GM12873 (cell line): ENCODE data around the gene EBF3.

ENCODE experiments used
- TF ChIP-seq, protein P1 (sequence below): IDR thresholded peaks from 2 replicates; pipeline ENCODE4 v1.5.1; 2012; ENCODE audit warnings: low read depth, mild to moderate bottlenecking, moderate library complexity, low read length, control low read depth; ENCODE audit not compliant: insufficient read depth; ENCODE audit errors: missing control alignments

EBF3 gene

DNA sequence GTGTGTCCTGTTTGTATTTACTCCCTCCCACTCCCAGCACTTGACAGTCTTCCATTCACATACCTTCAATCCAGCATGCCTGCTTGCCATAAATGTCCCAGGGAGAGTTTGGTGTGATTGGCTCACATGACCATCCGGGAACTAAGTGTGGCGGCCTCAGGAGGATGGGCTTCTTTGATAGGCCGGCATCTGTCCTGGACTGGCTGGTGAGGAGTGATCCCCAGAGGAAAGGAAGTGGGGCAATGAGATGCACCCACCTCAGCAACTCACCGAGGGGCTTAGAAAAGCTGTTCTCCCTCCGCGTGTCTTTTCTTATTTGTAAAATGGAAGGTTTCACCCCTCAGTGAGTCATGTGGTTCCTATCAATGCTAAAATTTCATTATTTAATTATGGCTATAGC lies 14.9 kb upstream of the EBF3 start:
- TF ChIP-seq, protein P1, sequence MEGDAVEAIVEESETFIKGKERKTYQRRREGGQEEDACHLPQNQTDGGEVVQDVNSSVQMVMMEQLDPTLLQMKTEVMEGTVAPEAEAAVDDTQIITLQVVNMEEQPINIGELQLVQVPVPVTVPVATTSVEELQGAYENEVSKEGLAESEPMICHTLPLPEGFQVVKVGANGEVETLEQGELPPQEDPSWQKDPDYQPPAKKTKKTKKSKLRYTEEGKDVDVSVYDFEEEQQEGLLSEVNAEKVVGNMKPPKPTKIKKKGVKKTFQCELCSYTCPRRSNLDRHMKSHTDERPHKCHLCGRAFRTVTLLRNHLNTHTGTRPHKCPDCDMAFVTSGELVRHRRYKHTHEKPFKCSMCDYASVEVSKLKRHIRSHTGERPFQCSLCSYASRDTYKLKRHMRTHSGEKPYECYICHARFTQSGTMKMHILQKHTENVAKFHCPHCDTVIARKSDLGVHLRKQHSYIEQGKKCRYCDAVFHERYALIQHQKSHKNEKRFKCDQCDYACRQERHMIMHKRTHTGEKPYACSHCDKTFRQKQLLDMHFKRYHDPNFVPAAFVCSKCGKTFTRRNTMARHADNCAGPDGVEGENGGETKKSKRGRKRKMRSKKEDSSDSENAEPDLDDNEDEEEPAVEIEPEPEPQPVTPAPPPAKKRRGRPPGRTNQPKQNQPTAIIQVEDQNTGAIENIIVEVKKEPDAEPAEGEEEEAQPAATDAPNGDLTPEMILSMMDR: no peak

DNA sequence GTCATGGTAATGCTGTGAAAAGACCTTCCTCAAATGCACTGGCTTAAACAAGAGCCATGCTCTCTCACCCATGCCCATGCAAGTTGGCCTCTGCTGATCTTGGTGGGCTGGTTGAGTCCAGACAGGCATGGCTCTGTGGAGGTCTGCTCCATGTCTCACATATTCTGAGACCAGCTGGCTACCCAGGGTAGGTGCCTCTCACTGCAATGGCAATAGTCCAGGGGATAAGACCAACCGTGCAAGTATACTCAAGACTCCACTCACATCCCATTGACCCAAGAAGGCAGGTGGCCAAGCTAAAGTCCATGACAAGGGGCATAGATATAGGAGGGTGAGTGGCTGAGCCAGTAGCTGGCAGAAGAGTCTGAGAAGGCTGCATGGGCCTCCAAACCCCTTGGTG lies 14.2 kb upstream of the EBF3 start:
- TF ChIP-seq, protein P1: no peak

DNA sequence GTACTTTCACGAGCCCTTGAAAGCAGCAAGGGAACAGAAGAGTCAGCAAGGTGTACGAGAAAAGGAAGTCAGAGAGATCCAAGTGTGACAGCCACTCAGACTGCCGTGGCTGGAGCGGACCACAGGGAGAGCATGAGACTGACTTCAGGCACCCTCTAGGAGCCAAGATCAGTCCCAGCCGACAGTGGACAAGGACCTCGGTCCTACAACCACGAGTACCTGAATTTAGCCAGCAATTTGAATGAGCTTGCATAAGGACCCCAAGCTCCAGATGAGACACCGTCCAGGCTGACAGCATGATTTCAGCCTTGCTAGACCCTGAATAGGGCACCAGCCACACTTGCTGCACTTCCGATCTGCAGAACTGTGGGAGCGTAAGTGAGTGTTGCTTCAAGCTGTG lies 13.7 kb upstream of the EBF3 start:
- TF ChIP-seq, protein P1: no peak

DNA sequence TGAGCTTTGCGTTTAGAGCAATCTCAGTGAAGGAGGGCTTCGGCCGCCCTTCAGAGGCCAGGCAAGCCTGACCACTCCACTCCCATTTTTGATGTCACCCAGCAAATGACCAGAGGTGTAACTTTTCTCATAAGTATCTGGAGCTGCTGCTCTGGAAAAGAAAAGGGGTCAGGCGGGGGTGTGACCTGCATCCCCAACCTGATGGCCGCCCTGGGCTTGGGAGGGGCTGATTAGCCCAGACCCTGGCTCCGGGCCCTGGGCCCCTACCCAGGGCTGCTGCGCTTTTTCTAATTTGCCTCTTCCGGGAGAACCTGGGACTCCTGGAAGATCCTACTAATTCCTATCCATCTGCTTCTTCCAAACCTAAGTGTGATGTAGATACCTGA lies 9.6 kb upstream of the EBF3 start:
- TF ChIP-seq, protein P1: no peak

DNA sequence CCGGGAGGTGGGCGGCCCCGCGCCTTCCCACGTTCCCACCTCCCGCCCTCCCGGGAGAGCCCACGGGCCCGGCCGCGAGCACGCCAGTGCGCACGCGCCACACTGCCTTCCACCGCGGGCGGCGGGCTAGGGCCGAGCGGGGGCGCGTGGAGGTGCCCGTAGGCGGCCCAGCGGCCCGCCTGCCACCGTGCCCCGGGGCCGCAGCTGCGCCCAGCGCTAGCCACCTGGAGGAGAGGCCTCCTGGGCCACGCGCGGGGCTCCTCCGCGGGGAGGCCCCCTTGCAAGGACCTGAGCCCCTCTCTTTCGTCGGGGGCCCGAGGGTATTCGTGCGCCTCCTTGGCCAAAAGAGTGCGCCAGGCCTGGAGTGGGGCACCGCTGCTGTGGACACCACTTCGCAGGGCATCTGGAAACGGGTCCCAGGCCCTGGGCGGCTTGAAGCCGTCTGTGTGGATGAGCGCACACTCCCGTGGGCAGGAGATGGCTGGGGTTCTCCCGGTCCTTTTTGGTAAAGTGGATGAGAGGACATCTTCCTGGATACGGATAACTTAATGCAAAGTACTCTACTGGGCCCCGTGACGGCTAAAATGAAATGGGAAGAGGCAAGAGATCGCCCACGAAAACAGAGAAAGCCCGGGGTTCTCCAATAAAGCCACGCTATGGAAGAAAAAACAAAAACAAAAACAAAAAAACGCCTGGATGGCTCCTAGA lies 9.0 kb upstream of the EBF3 start:
- TF ChIP-seq, protein P1: no peak

DNA sequence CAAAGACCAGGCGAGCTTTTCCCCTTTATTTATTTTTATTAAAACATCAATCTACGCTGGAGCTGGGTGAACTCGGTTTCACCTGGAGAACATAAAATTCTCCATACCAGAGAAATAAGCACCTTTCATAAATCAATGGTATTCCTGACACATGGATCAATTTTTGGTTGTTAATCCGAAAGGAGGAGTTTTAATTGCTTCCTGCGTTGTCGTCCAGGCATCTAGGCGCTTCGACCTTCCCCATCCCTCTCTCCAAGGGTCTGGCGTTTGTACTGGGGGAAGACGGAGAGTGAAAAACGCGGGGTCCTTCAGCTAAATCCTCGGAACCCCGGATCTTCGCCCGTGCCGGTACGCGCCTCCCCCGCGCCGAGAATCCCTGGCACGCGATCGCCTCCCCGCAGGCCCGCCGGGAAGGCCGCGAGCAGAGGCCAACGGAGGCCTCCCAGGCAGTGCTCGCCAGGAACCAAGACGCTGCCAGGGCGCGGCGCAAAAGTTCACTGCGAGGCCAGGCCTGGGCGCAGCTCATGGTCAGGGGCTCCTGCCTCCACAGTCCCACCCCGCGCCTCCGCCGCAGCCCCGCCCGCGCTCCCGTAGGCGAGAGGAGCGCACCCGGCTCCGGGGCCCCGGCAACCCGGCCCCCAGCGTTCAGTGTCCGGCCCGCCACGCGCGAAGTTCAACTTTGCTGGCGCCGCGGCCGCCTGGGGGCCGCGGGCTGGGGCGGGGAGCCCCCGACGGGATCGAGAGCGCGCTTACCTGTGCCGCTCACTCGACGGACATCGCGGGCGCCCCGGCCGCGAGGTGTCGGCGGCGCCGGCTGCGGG lies 8.3 kb upstream of the EBF3 start:
- TF ChIP-seq, protein P1: no peak

DNA sequence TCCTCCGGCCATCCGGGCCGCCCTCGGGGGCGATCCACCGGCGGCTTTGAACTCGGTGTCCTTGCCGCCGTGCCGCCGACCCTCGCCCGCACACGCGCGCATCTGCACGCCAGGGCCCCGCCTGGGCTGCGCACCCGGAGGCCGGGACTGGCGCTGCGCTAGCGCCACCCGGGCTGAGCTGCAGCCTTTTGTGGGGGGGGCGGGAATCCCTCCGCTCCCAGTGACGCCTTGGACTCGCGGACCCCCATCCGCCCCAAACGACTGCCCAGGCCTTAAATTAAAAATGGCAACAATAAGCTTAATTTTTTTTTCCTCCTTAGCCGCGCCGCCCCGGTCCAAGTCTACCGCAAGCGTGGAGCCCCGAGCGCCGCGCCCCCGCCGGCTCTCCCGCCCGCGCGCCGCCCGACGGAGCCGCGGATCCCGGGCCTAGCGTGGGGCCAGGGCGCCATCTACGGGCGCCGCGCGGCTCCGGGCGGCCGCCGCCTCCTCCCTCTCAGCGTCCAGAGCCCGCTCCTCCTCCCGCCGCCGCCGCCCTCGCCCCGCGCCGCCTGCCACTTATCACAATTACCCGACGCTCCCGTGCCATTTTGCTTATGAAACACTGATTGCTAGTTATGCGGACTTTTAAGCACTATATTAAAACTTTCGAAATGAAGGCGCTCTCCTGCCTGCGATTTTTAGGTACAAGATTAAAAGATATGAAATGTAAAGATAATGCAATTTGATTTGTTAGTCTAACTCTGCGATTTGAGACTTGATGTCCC lies 7.5 kb upstream of the EBF3 start:
- TF ChIP-seq, protein P1: peak; percentile 25
